22Rv1 (cell line): ENCODE measurements around the gene CACNA1C.

ENCODE experiments used
- H3K27ac ChIP-seq: fragments of 450-650 bp; 2 replicates; pipeline ENCODE4 v1.5.1; 2017
- CTCF ChIP-seq: fragments of 450-650 bp; IDR thresholded peaks from 2 replicates; pipeline ENCODE4 v1.5.1; 2017; ENCODE audit warnings: mild to moderate bottlenecking
- ZFX ChIP-seq: fragments of 450-650 bp; IDR thresholded peaks from 2 replicates; pipeline ENCODE4 v1.6.1; 2017; ENCODE audit warnings: antibody characterized with exemption, borderline replicate concordance

The CACNA1C gene

GRCh38 chr12:2118481-2119255 lies 65.9 kb downstream of the CACNA1C start:
- H3K27ac ChIP-seq = no peak overlapping the region
- TF ChIP-seq ZFX (no peak), CTCF (no peak)

- H3K27ac ChIP-seq = no peak overlapping the region
- no peak for TF ChIP-seq ZFX
- TF ChIP-seq CTCF = no peak
These were observed 66.5 kb downstream of the CACNA1C start for GRCh38 chr12:2119266-2119665.

- H3K27ac ChIP-seq = no peak overlapping the region
- TF ChIP-seq ZFX (no peak), CTCF (no peak)
These were observed 68.4 kb downstream of the CACNA1C start for GRCh38 chr12:2120982-2121758.

- no peak overlapping the region for H3K27ac ChIP-seq
- TF ChIP-seq ZFX (no peak), CTCF (no peak)
These were observed 71.8 kb downstream of the CACNA1C start for GRCh38 chr12:2124466-2125023.

GRCh38 chr12:2125651-2126522 lies 73.1 kb downstream of the CACNA1C start:
- TF ChIP-seq ZFX = no peak
- no peak for TF ChIP-seq CTCF
- H3K27ac ChIP-seq = no peak overlapping the region

GRCh38 chr12:2126676-2127406 lies 74.1 kb downstream of the CACNA1C start:
- H3K27ac ChIP-seq = no peak overlapping the region
- TF ChIP-seq ZFX (no peak), CTCF (no peak)
